Measurements from ENCODE around the gene TMPRSS3.

TMPRSS3 gene

GRCh38 chr21:42387843-42388340 is 8.0 kb downstream of the TMPRSS3 start:
- DNase-seq (ENCODE audit: low read depth in 2 of 2), result no peak

- DNase-seq (ENCODE audit: low read depth in 2 of 2), result no peak
Measured at GRCh38 chr21:42387164-42387563, 8.7 kb downstream of the TMPRSS3 start.

GRCh38 chr21:42386034-42386591 is 9.7 kb downstream of the TMPRSS3 start:
- DNase-seq (ENCODE audit: low read depth in 2 of 2), result no peak

- DNase-seq (ENCODE audit: low read depth in 2 of 2), result no peak
Measured at GRCh38 chr21:42385619-42386018, 10.2 kb downstream of the TMPRSS3 start.

- DNase-seq (ENCODE audit: low read depth in 2 of 2), result no peak
Measured at GRCh38 chr21:42384989-42385388, 10.9 kb downstream of the TMPRSS3 start.

GRCh38 chr21:42384156-42384945 is 11.5 kb downstream of the TMPRSS3 start:
- no peak for DNase-seq (ENCODE audit: low read depth in 2 of 2)

- DNase-seq (ENCODE audit: low read depth in 2 of 2), result no peak
Measured at GRCh38 chr21:42383331-42383730, 12.5 kb downstream of the TMPRSS3 start.

GRCh38 chr21:42382915-42383314 is 12.9 kb downstream of the TMPRSS3 start:
- no peak for DNase-seq (ENCODE audit: low read depth in 2 of 2)

GRCh38 chr21:42381347-42381984 is 14.4 kb downstream of the TMPRSS3 start:
- no peak for DNase-seq (ENCODE audit: low read depth in 2 of 2)

- DNase-seq (ENCODE audit: low read depth in 2 of 2), result no peak
Measured at GRCh38 chr21:42379426-42380215, 16.2 kb downstream of the TMPRSS3 start.

GRCh38 chr21:42378418-42378817 is 17.4 kb downstream of the TMPRSS3 start:
- DNase-seq (ENCODE audit: low read depth in 2 of 2), result no peak

- DNase-seq (ENCODE audit: low read depth in 2 of 2), result no peak
Measured at GRCh38 chr21:42377951-42378340, 17.9 kb downstream of the TMPRSS3 start.

- DNase-seq (ENCODE audit: low read depth in 2 of 2), result no peak
Measured at GRCh38 chr21:42377211-42377950, 18.5 kb downstream of the TMPRSS3 start.

- no peak for DNase-seq (ENCODE audit: low read depth in 2 of 2)
Measured at GRCh38 chr21:42376338-42376982, 19.4 kb downstream of the TMPRSS3 start.

- no peak for DNase-seq (ENCODE audit: low read depth in 2 of 2)
Measured at GRCh38 chr21:42375966-42376337, 19.9 kb downstream of the TMPRSS3 start.

- DNase-seq (ENCODE audit: low read depth in 2 of 2), result no peak
Measured at GRCh38 chr21:42375506-42375905, 20.3 kb downstream of the TMPRSS3 start.

GRCh38 chr21:42374864-42375499 is 20.9 kb downstream of the TMPRSS3 start:
- no peak for DNase-seq (ENCODE audit: low read depth in 2 of 2)

GRCh38 chr21:42374457-42374856 is 21.4 kb downstream of the TMPRSS3 start:
- DNase-seq (ENCODE audit: low read depth in 2 of 2), result no peak

GRCh38 chr21:42373908-42374455 is 21.9 kb downstream of the TMPRSS3 start:
- no peak for DNase-seq (ENCODE audit: low read depth in 2 of 2)
